ENCODE results near the gene CIAO3. TPM values are rescaled to one million over a fixed set of nuclear protein-coding genes. Genes with fewer than 3 reads are reported as not detected.

The CIAO3 gene
- total RNA-seq, 2 experiments from 2014 or later, result 33.3 to 38.2 TPM

DNA sequence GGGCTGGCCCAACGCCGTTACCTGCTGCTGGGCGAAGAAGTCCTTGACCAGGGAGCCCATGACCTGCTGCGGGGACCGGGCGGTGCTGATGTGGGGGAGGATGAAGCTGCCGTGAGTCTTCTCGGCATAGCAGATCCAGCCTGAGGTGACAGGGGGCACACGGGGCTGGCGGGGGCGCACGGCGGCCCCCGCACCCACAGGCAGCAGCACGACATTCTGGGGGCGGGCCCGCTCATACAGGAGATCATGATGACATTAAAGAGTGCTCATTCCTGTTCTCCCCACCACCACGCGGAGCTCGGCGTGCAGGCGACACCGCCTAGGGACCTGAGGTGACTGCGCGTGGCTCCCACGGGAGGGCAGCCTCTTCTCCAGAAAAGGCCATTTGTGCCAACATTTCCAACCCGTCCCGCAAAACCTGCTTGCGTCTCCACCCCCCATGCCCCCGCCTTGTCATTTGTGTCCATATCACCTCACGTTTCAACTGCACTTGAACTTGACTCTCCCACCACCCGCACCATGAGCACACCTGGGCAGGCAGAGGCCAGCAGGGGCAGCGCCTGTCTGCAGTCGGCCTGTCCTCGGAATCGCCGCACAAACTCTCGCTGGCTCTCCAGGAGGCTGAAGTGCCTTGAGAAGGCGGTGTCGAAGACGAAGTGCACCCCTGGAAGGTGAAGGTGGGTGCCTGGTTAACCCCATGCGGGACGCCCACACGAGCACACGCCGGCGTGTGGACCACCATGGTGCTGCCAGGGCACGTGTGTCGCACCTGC lies 6.4 kb downstream of the CIAO3 start:
- ATAC-seq (ENCODE audit: poor library complexity) (no peak), DNase-seq (peak in 1 of 14 experiments; percentile 15)
- CTCF ChIA-PET, result no interaction called here
- H3K27ac ChIP-seq (ENCODE audit: low read depth in 1 of 2, low read length in 2 of 2), result no peak overlapping the region
- POLR2A ChIA-PET, result no interaction called here
- Mint-ChIP-seq H3K4me1 (ENCODE audit: low read depth) (no peaks in the 10 kb centered on the region), H3K4me3 (no peak overlapping the region), H3K27ac (no peak overlapping the region), H3K9me3 (no peaks in the 10 kb centered on the region), H3K27me3 (no peaks in the 10 kb centered on the region), H3K36me3 (ENCODE audit: low read depth) (peaks cover 33% of the 10 kb centered on the region)
- intact Hi-C loops (cut with DNase I, micrococcal nuclease), result no loop called here
- H3K9me3 ChIP-seq (ENCODE audit: control insufficient read depth in 1 of 2, insufficient read depth in 1 of 2, low read length in 2 of 2), result no peaks in the 10 kb centered on the region
- no peak overlapping the region for H3K4me3 ChIP-seq (ENCODE audit: low read length)
- peaks cover under 1% of the 10 kb centered on the region for H3K4me1 ChIP-seq (ENCODE audit: insufficient read depth, low read length)
- TF ChIP-seq CTCF (IDR thresholded peaks at IDR 0.05), result no peak
- peaks cover 51% of the 10 kb centered on the region for H3K36me3 ChIP-seq (ENCODE audit: insufficient read depth, low read length)
- H3K27me3 ChIP-seq (ENCODE audit: control insufficient read depth in 1 of 2, insufficient read depth in 2 of 2, low read length in 2 of 2), result no peaks in the 10 kb centered on the region

DNA sequence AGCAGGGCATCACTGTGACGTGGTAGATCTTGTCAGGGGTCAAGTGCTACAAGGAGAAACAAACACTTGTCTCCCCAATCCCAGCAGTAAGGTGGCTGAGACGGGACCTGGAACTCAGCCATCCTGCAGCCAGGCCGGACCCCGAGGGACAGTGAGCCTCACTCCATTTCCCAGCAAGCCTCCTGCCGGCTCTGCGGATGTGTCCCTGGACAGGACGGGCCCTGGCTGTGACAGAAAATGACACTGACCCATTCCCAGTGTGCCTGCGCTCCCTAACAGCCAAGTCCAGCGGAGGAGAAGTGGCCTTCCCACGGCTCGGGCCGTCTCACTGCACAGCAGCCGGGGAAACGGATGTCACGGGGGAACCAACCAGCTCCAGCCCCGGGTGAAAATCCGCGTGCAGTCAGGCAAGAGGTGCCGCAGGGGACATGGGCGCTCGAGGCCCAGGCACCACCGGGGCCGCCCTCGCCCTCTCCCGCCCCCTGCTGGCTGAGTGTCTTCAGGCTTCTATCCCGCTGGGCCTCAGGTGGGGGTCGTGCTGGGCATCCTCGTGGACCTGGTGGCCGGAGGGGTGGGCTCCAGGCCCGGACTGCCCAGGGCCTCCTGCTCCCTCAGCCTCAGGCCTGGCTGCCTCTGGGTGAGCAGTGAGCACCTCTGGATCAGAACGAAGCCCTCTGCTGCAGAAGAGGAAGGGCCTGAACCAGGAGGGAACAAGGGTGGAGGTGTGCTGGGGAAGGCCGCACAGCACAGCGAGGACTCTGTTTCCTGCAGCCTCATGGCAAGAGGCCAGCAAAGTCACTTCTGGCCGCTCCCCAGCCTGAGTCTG lies 7.2 kb downstream of the CIAO3 start:
- ATAC-seq (ENCODE audit: poor library complexity) (peak; percentile 48), DNase-seq (peak in 9 of 14 experiments; percentile 16 to 63 (median 40))
- Mint-ChIP-seq H3K4me3 (no peak overlapping the region), H3K36me3 (ENCODE audit: low read depth) (peaks cover 33% of the 10 kb centered on the region), H3K4me1 (ENCODE audit: low read depth) (no peaks in the 10 kb centered on the region), H3K9me3 (no peaks in the 10 kb centered on the region), H3K27ac (no peak overlapping the region), H3K27me3 (no peaks in the 10 kb centered on the region)
- ChIA-PET CTCF (interaction anchor here (0.6 to 1.1 kb wide), 2 partner anchors 11 to 18 kb away, joined by 3 read pairs; no protein-coding TSS in a partner anchor), POLR2A (interaction anchor here (1.0 kb wide), 1 partner anchor 9 kb away, joined by 3 read pairs; no protein-coding TSS in a partner anchor)
- Histone ChIP-seq H3K4me3 (ENCODE audit: low read length) (no peak overlapping the region), H3K4me1 (ENCODE audit: insufficient read depth, low read length) (peaks cover 1% of the 10 kb centered on the region), H3K27ac (ENCODE audit: low read depth in 1 of 2, low read length in 2 of 2) (no peak overlapping the region), H3K27me3 (ENCODE audit: control insufficient read depth in 1 of 2, insufficient read depth in 2 of 2, low read length in 2 of 2) (no peaks in the 10 kb centered on the region), H3K9me3 (ENCODE audit: control insufficient read depth in 1 of 2, insufficient read depth in 1 of 2, low read length in 2 of 2) (no peaks in the 10 kb centered on the region), H3K36me3 (ENCODE audit: insufficient read depth, low read length) (peaks cover 48% of the 10 kb centered on the region)
- peak; percentile 18 for TF ChIP-seq CTCF (IDR thresholded peaks at IDR 0.05)
- intact Hi-C loops (cut with DNase I, micrococcal nuclease), result no loop called here

DNA sequence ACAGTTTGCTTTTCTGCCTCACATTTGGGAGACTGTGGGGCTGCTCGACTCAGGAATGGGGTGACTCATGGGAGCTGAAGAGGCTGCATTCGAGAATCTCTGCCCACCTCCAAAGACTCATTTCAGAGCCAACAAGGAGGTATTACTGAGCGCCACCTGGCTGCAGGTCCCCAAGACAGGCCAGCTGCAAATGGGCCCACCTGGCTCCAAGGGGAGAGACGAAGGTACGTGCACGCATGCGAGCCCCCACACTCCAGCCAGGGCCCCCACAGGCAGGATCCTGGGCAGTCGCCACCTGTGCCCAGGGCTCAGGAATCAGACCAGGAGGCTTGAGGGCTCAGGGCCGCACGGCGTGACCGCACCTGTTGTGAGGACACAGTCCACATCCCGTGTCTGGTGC lies 7.9 kb downstream of the CIAO3 start:
- POLR2A ChIA-PET, result interaction anchor here (1.0 kb wide), 1 partner anchor 9 kb away, joined by 3 read pairs; no protein-coding TSS in a partner anchor
- peaks cover 46% of the 10 kb centered on the region for H3K36me3 ChIP-seq (ENCODE audit: insufficient read depth, low read length)
- no peak overlapping the region for H3K27ac Mint-ChIP-seq

More for the DNA sequence above, 7.9 kb downstream of the CIAO3 start:
- intact Hi-C loops (cut with DNase I, micrococcal nuclease), result no loop called here
- DNase-seq (peak in 1 of 14 experiments; percentile 29), ATAC-seq (ENCODE audit: poor library complexity) (no peak)
- H3K4me1 ChIP-seq (ENCODE audit: insufficient read depth, low read length), result peaks cover 5% of the 10 kb centered on the region
- H3K27me3 ChIP-seq (ENCODE audit: control insufficient read depth in 1 of 2, insufficient read depth in 2 of 2, low read length in 2 of 2), result no peaks in the 10 kb centered on the region
- H3K4me3 ChIP-seq (ENCODE audit: low read length), result no peak overlapping the region
- H3K9me3 ChIP-seq (ENCODE audit: control insufficient read depth in 1 of 2, insufficient read depth in 1 of 2, low read length in 2 of 2), result no peaks in the 10 kb centered on the region
- no peaks in the 10 kb centered on the region for H3K27me3 Mint-ChIP-seq
- no peak overlapping the region for H3K4me3 Mint-ChIP-seq
- CTCF ChIA-PET, result interaction anchor here (0.6 to 1.1 kb wide), 2 partner anchors 11 to 17 kb away, joined by 3 read pairs; no protein-coding TSS in a partner anchor
- TF ChIP-seq CTCF (IDR thresholded peaks at IDR 0.05), result no peak
- no peaks in the 10 kb centered on the region for H3K9me3 Mint-ChIP-seq
- peaks cover 31% of the 10 kb centered on the region for H3K36me3 Mint-ChIP-seq (ENCODE audit: low read depth)
- H3K4me1 Mint-ChIP-seq (ENCODE audit: low read depth), result no peaks in the 10 kb centered on the region
- H3K27ac ChIP-seq (ENCODE audit: low read depth in 1 of 2, low read length in 2 of 2), result no peak overlapping the region
